CD4-positive, CD25-positive, alpha-beta regulatory T cell (primary cell): Measurements from ENCODE around the gene SLC35B2. TPM values are rescaled to one million over a fixed set of nuclear protein-coding genes. Genes with fewer than 3 reads are reported as not detected.

Experiments used
- ATAC-seq, 2 donors: fragments of 150-1000 bp; cut with Tn5 transposase; one replicate each; pipeline ENCODE4 v1.10.0; 2021; ENCODE audit warnings: low read depth in 2 of 2, moderate number of reproducible peaks in 2 of 2, moderate library complexity in 1 of 2
- DNase-seq, 3 donors: peaks; one replicate each; pipeline versions ENCODE4 v3.0.0 to v3.0.0-alpha.2; 2012 to 2022; ENCODE audit warnings: mixed read lengths in 1 of 3
- H3K27ac ChIP-seq: one replicate; pipeline ENCODE4 v1.7.0; 2013; ENCODE audit warnings: mild to moderate bottlenecking, low read length; ENCODE audit not compliant: insufficient read depth, poor library complexity, severe bottlenecking
- H3K27me3 ChIP-seq: one replicate; pipeline ENCODE4 v1.7.0; 2013; ENCODE audit warnings: low read length; ENCODE audit not compliant: control insufficient read depth, insufficient read depth
- H3K36me3 ChIP-seq: one replicate; pipeline ENCODE4 v1.7.0; 2013; ENCODE audit warnings: mild to moderate bottlenecking, low read length, moderate library complexity; ENCODE audit not compliant: control insufficient read depth, insufficient read depth
- H3K4me1 ChIP-seq: 2 replicates; pipeline ENCODE4 v1.7.0; 2013; ENCODE audit warnings: mild to moderate bottlenecking, low read length; ENCODE audit not compliant: insufficient read depth, control insufficient read depth, poor library complexity, severe bottlenecking
- H3K4me3 ChIP-seq: one replicate; pipeline ENCODE4 v1.7.0; 2013; ENCODE audit warnings: low read depth, mild to moderate bottlenecking, low read length, moderate library complexity
- H3K9me3 ChIP-seq, 2 experiments: 1 replicate in 1 of 2; 2 replicates in 1 of 2; pipeline ENCODE4 v1.7.0; 2013; ENCODE audit warnings: low read length in 2 of 2, mild to moderate bottlenecking in 1 of 2, moderate library complexity in 1 of 2; ENCODE audit not compliant: control insufficient read depth in 2 of 2
- H3K27ac Mint-ChIP-seq, 3 donors: one replicate each; pipeline ENCODE4 v1.8.0; 2020 to 2022; ENCODE audit warnings: mild to moderate bottlenecking in 3 of 3, mixed read lengths in 3 of 3, moderate library complexity in 2 of 3
- H3K27me3 Mint-ChIP-seq: one replicate; pipeline ENCODE4 v1.8.0; 2022; ENCODE audit warnings: mild to moderate bottlenecking, mixed read lengths
- H3K36me3 Mint-ChIP-seq: one replicate; pipeline ENCODE4 v1.8.0; 2020; ENCODE audit warnings: mixed read lengths
- H3K4me1 Mint-ChIP-seq, 4 donors: one replicate each; pipeline ENCODE4 v1.8.0; 2020 to 2022; ENCODE audit warnings: mixed read lengths in 4 of 4, mild to moderate bottlenecking in 1 of 4
- H3K4me3 Mint-ChIP-seq, 4 donors: one replicate each; pipeline ENCODE4 v1.8.0; 2020 to 2022; ENCODE audit warnings: mild to moderate bottlenecking in 4 of 4, mixed read lengths in 4 of 4, moderate library complexity in 3 of 4
- H3K9me3 Mint-ChIP-seq, 7 donors: one replicate each; pipeline ENCODE4 v1.8.0; 2020 to 2022; ENCODE audit warnings: mixed read lengths in 7 of 7, mild to moderate bottlenecking in 3 of 7, moderate library complexity in 2 of 7
- polyA plus RNA-seq, 4 donors: library from polyadenylated mRNA; unstranded; fragments of 300-500 nt; fragmentation: Illumina TruSeq; gene quantifications; one replicate each; pipeline ENCODE4 v1.2.3, GENCODE V29; 2021
- total RNA-seq: library from RNA; stranded (reverse); gene quantifications from one replicate; pipeline ENCODE4 v1.2.3, GENCODE V29; 2022

Gene SLC35B2
- total and polyA plus RNA-seq, 5 donors from 2014 or later: 14.8 to 42.4 (median 34.2) TPM

GRCh38 chr6:44247338-44248302, 9.7 kb downstream of the SLC35B2 start:
- no peaks in the 10 kb centered on the region for H3K27me3 ChIP-seq
- ATAC-seq (peak; percentile 66 to 71), DNase-seq (peak; percentile 81 to 86 (median 86))
- Mint-ChIP-seq H3K4me1 (peaks cover 13 to 62% (median 37%) of the 10 kb centered on the region in 4 donors), H3K9me3 (no peaks in the 10 kb centered on the region), H3K36me3 (peaks cover 36% of the 10 kb centered on the region), H3K27ac (peak overlapping the region; percentile 98 to 99 (median 98)), H3K27me3 (peaks cover 8% of the 10 kb centered on the region), H3K4me3 (peak overlapping the region; percentile 95 to 98 (median 98))
- H3K9me3 ChIP-seq: no peaks in the 10 kb centered on the region
- peaks cover 28% of the 10 kb centered on the region for H3K4me1 ChIP-seq
- H3K4me3 ChIP-seq: peak overlapping the region; percentile 100
- peak overlapping the region; percentile 97 for H3K27ac ChIP-seq
- H3K36me3 ChIP-seq: peaks cover 42% of the 10 kb centered on the region

- H3K36me3 ChIP-seq: peaks cover 34% of the 10 kb centered on the region
- Mint-ChIP-seq H3K36me3 (peaks cover 31% of the 10 kb centered on the region), H3K27me3 (peaks cover 8% of the 10 kb centered on the region), H3K4me1 (peaks cover 13 to 54% (median 36%) of the 10 kb centered on the region in 4 donors), H3K4me3 (peak within 1 kb of the TSS; percentile 95 to 98 (median 98)), H3K27ac (peak within 1 kb of the TSS; percentile 98 to 99 (median 98)), H3K9me3 (no peaks in the 10 kb centered on the region)
- H3K4me3 ChIP-seq: peak within 1 kb of the TSS; percentile 100
- H3K27ac ChIP-seq: peak within 1 kb of the TSS; percentile 97
- no peaks in the 10 kb centered on the region for H3K27me3 ChIP-seq
- H3K9me3 ChIP-seq: no peaks in the 10 kb centered on the region
- DNase-seq (peak; percentile 94 to 99 (median 98)), ATAC-seq (peak; percentile 82 to 86)
- peaks cover 28% of the 10 kb centered on the region for H3K4me1 ChIP-seq
Observed at GRCh38 chr6:44246663-44247337, 10.5 kb downstream of the SLC35B2 start, which contains the start of gene HSP90AB1. TSS of gene HSP90AB1 (plus strand) at chr6:44247101. CDS start at chr6:44248630, 1,529 bp downstream.

- Mint-ChIP-seq H3K4me3 (peak overlapping the region; percentile 95 to 98 (median 98)), H3K36me3 (peaks cover 25% of the 10 kb centered on the region), H3K9me3 (no peaks in the 10 kb centered on the region), H3K4me1 (peaks cover 13 to 47% (median 33%) of the 10 kb centered on the region in 4 donors), H3K27ac (peak overlapping the region; percentile 98 to 99 (median 98)), H3K27me3 (peaks cover 8% of the 10 kb centered on the region)
- H3K36me3 ChIP-seq: peaks cover 27% of the 10 kb centered on the region
- no peaks in the 10 kb centered on the region for H3K27me3 ChIP-seq
- H3K27ac ChIP-seq: peak overlapping the region; percentile 97
- peak overlapping the region; percentile 100 for H3K4me3 ChIP-seq
- peak; percentile 23 to 37 for ATAC-seq
- H3K9me3 ChIP-seq: no peaks in the 10 kb centered on the region
- DNase-seq: peak; percentile 73 to 89 (median 82)
- peaks cover 28% of the 10 kb centered on the region for H3K4me1 ChIP-seq
Observed at GRCh38 chr6:44245912-44246662, 11.2 kb downstream of the SLC35B2 start.

DNA sequence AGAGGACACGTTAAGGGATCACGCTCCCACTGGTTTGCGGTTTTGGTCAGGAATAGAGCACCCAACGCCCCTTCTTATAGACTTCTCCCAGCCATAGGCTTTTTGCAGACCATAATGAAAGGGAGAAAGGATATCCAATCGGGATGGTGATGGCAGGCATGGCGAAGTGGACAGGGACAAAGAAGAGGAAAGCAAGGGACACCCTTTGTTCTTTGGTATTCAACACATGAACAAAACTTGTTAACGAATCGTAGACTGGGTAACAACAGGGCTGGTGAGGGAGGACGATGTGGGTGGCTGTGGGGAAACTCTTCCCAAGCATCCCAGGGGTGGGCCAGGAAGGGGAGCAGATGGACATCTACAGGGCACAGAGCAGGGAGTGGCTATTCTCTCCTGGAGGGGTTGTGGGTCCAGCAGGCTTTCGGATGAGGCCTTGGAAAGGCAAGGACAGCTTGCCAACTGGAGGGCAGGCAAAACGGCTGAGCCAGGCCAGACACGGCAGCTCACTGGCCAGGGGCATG, 11.9 kb downstream of the SLC35B2 start:
- H3K4me3 Mint-ChIP-seq: peak overlapping the region; percentile 95 to 98 (median 98)
- peaks cover 22% of the 10 kb centered on the region for H3K36me3 Mint-ChIP-seq
- H3K27ac Mint-ChIP-seq: peak overlapping the region; percentile 84 to 98 (median 91)
- Histone ChIP-seq H3K27me3 (no peaks in the 10 kb centered on the region), H3K4me3 (no peak overlapping the region), H3K4me1 (peaks cover 28% of the 10 kb centered on the region), H3K27ac (no peak overlapping the region), H3K9me3 (no peaks in the 10 kb centered on the region), H3K36me3 (peaks cover 21% of the 10 kb centered on the region)
- H3K9me3 Mint-ChIP-seq: no peaks in the 10 kb centered on the region
- ATAC-seq (no peak), DNase-seq (no peak)
- H3K4me1 Mint-ChIP-seq: peaks cover 12 to 42% (median 32%) of the 10 kb centered on the region in 4 donors
- peaks cover 8% of the 10 kb centered on the region for H3K27me3 Mint-ChIP-seq

GRCh38 chr6:44243345-44243744, 14.0 kb downstream of the SLC35B2 start:
- peaks cover under 1 to 22% (median 15%) of the 10 kb centered on the region in 4 donors for H3K4me1 Mint-ChIP-seq
- no peak overlapping the region for H3K27ac Mint-ChIP-seq
- DNase-seq: no peak
- H3K27me3 Mint-ChIP-seq: peaks cover 8% of the 10 kb centered on the region
- no peaks in the 10 kb centered on the region for H3K36me3 ChIP-seq
- H3K9me3 ChIP-seq: no peaks in the 10 kb centered on the region
- no peak overlapping the region for H3K4me3 ChIP-seq
- no peaks in the 10 kb centered on the region for H3K9me3 Mint-ChIP-seq
- H3K4me1 ChIP-seq: peaks cover 16% of the 10 kb centered on the region
- no peak overlapping the region for H3K27ac ChIP-seq
- H3K36me3 Mint-ChIP-seq: peaks cover 5% of the 10 kb centered on the region
- no peak for ATAC-seq
- H3K27me3 ChIP-seq: no peaks in the 10 kb centered on the region
- H3K4me3 Mint-ChIP-seq: peak overlapping the region in 3 of 4 donors; percentile 22 to 78 (median 58)

DNA sequence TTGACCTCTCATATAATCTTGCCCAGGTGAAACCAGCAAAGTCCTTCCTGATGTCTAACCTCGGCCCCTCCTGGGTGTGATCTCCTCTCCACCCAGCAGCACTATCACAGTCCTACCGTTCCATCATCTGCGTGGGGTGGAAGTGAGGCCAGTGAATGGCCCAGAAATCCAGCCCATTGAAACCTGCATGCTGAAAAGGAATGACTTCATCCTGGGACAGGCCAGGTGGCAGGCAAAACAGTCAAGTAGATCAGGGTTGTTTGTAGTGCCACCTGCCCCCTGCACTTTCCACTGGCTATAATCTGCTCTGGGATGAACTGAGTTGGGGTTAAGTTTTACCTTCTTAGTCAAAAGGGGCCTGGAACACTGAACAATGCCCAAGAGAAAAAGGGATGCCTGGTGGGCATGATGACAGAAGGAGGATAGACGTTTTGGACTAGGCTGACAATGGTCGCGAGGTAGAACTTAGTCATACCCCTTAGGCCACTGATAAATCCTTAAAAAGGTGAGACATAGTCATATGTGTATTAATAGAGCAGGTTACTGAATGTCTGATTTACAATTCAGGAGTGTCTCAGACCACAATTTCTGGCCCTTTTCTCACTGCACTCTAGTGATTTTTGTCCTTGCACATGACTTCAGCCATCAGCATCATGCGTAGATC, 18.5 kb downstream of the SLC35B2 start:
- no peaks in the 10 kb centered on the region for H3K27me3 ChIP-seq
- Mint-ChIP-seq H3K4me3 (peak overlapping the region; percentile 87 to 95 (median 90)), H3K4me1 (peaks cover 0 to 10% (median 7%) of the 10 kb centered on the region in 4 donors), H3K36me3 (no peaks in the 10 kb centered on the region), H3K27ac (peak overlapping the region in 2 of 3 donors; percentile 91 to 95), H3K27me3 (no peaks in the 10 kb centered on the region), H3K9me3 (no peaks in the 10 kb centered on the region)
- ATAC-seq (no peak), DNase-seq (no peak)
- no peak overlapping the region for H3K27ac ChIP-seq
- H3K9me3 ChIP-seq: no peaks in the 10 kb centered on the region
- no peaks in the 10 kb centered on the region for H3K36me3 ChIP-seq
- no peak overlapping the region for H3K4me3 ChIP-seq
- peaks cover 14% of the 10 kb centered on the region for H3K4me1 ChIP-seq
